Endothelial cell of umbilical vein (primary cell): ENCODE measurements around the gene FBLN2. TPM values are rescaled to one million over a fixed set of nuclear protein-coding genes. Genes with fewer than 3 reads are reported as not detected.

Experiments
- BruUV-seq: library from RNA; stranded (reverse); fragments of 400-500 nt; replicated peaks from 2 replicates; lab custom pipeline; 2021; lab: Mats Ljungman, UMichigan
- CTCF ChIA-PET: fragments of 300-600, 350-600 bp; sonication (Branson Sonifier 250); formaldehyde crosslinking; loops from one replicate; lab custom pipeline; 2021; ENCODE audit warnings: antibody characterized with exemption, inconsistent platforms; lab: Charles Lee
- POLR2A ChIA-PET: fragments of 300-600, 350-600 bp; sonication (Branson Sonifier 250); formaldehyde crosslinking; loops from one replicate; lab custom pipeline; 2021; ENCODE audit warnings: antibody characterized with exemption, inconsistent platforms; lab: Charles Lee
- DNase-seq: peaks from one replicate; pipeline ENCODE4 v3.0.0-alpha.2; 2011; ENCODE audit warnings: low read depth, low spot score
- FAIRE-seq: peaks from 2 replicates; lab custom pipeline; 2011; peaks lifted over from hg19 to GRCh38; lab: Jason Lieb, UNC
- H2AFZ ChIP-seq: 2 replicates; pipeline ENCODE4 v1.6.0; 2012; ENCODE audit warnings: low read depth, low read length, control low read depth, inconsistent platforms
- H3K27ac ChIP-seq: 2 replicates; pipeline ENCODE4 v1.5.1; 2011; ENCODE audit warnings: low read depth, mild to moderate bottlenecking, control low read depth, low read length, moderate library complexity; ENCODE audit not compliant: insufficient read depth
- H3K27me3 ChIP-seq, 2 experiments: 2 replicates each; pipeline versions ENCODE4 v1.6.0 to v1.6.1; 2011; ENCODE audit warnings: low read length in 2 of 2, mixed read lengths in 1 of 2; ENCODE audit not compliant: control insufficient read depth in 2 of 2, insufficient read depth in 2 of 2
- H3K36me3 ChIP-seq, 2 experiments: 2 replicates in 1 of 2; 3 replicates in 1 of 2; pipeline ENCODE4 v1.5.1; 2011; ENCODE audit warnings: low read length in 2 of 2, mild to moderate bottlenecking in 1 of 2, moderate library complexity in 1 of 2; ENCODE audit not compliant: control insufficient read depth in 2 of 2, insufficient read depth in 2 of 2; ENCODE audit errors: extremely low read depth in 1 of 2
- H3K4me1 ChIP-seq: 3 replicates; pipeline ENCODE4 v1.5.1; 2011; ENCODE audit warnings: mild to moderate bottlenecking, low read length; ENCODE audit not compliant: control insufficient read depth, insufficient read depth; ENCODE audit errors: extremely low read depth
- H3K4me2 ChIP-seq: 2 replicates; pipeline ENCODE4 v1.6.1; 2011; ENCODE audit warnings: low read length, control low read depth, mixed read lengths; ENCODE audit not compliant: insufficient read depth
- H3K4me3 ChIP-seq, 3 experiments: fragments of 200-600 bp in 1 of 3; sonication (generic), shearing (Covaris generic) in 1 of 3; replicated peaks in 1 of 3; 2 replicates each; pipeline ENCODE4 v1.5.1; 2011 to 2016; ENCODE audit warnings: control low read depth in 3 of 3, low read length in 3 of 3, mild to moderate bottlenecking in 2 of 3, inconsistent platforms in 1 of 3, low read depth in 1 of 3, moderate library complexity in 1 of 3; ENCODE audit not compliant: insufficient read depth in 1 of 3
- H3K79me2 ChIP-seq: 2 replicates; pipeline ENCODE4 v1.6.0; 2012; ENCODE audit warnings: low read length, inconsistent platforms; ENCODE audit not compliant: control insufficient read depth, insufficient read depth
- H3K9ac ChIP-seq: replicated peaks from 2 replicates; pipeline ENCODE3; 2011; ENCODE audit warnings: low read length, control low read depth; ENCODE audit not compliant: insufficient read depth; ENCODE audit errors: extremely low read depth
- H3K9me1 ChIP-seq: replicated peaks from 3 replicates; pipeline ENCODE4 v1.6.0; 2011; ENCODE audit warnings: mild to moderate bottlenecking, low read length; ENCODE audit not compliant: control insufficient read depth, insufficient read depth; ENCODE audit errors: extremely low read depth
- H3K9me3 ChIP-seq: replicated peaks from 2 replicates; pipeline ENCODE4 v1.5.1; 2012; ENCODE audit warnings: low read length, inconsistent platforms; ENCODE audit not compliant: control insufficient read depth, insufficient read depth
- H4K20me1 ChIP-seq: replicated peaks from 2 replicates; pipeline ENCODE3; 2011; ENCODE audit warnings: mild to moderate bottlenecking, low read length; ENCODE audit not compliant: control insufficient read depth, insufficient read depth; ENCODE audit errors: extremely low read depth
- EZH2 ChIP-seq: IDR thresholded peaks from 2 replicates; pipeline ENCODE4 v1.6.1; 2012; ENCODE audit warnings: borderline replicate concordance, low read depth, mild to moderate bottlenecking, moderate library complexity, low read length, inconsistent platforms; ENCODE audit not compliant: severe bottlenecking
- FOS ChIP-seq: IDR thresholded peaks from 2 replicates; pipeline ENCODE4 v1.6.1; 2011; ENCODE audit warnings: mild to moderate bottlenecking, low read length, moderate library complexity, borderline replicate concordance; ENCODE audit not compliant: insufficient read depth
- GATA2 ChIP-seq: IDR thresholded peaks from 2 replicates; pipeline ENCODE4 v1.7.0; 2011; ENCODE audit warnings: low read depth, mild to moderate bottlenecking, moderate library complexity, mixed read lengths, low read length; ENCODE audit not compliant: insufficient read length, insufficient read depth
- JUN ChIP-seq: IDR thresholded peaks from 2 replicates; pipeline ENCODE4 v1.6.1; 2011; ENCODE audit warnings: borderline replicate concordance, low read depth; ENCODE audit not compliant: insufficient read length, insufficient read depth
- MAX ChIP-seq: IDR thresholded peaks from 2 replicates; pipeline ENCODE4 v1.6.1; 2011; ENCODE audit not compliant: insufficient read depth, insufficient read length
- MYC ChIP-seq: IDR thresholded peaks from one replicate; pipeline ENCODE4 v1.6.1; 2011; ENCODE audit warnings: mild to moderate bottlenecking, low read depth, low read length
- POLR2A ChIP-seq: IDR thresholded peaks from 2 replicates; pipeline ENCODE4 v1.6.1; 2012; ENCODE audit warnings: low read depth, mild to moderate bottlenecking, control low read depth, low read length
- POLR2AphosphoS5 ChIP-seq: IDR thresholded peaks from 2 replicates; pipeline ENCODE4 v1.6.1; 2012; ENCODE audit warnings: low read depth, mild to moderate bottlenecking, control low read depth, low read length, moderate library complexity; ENCODE audit not compliant: insufficient read depth
- dilution Hi-C: fragments of 300-500 bp; cut with MboI; formaldehyde crosslinking; loops from one replicate; pipeline ENCODE4 v1.15.0; 2019; ENCODE audit warnings: low sequenced_read_pairs; ENCODE audit not compliant: extremely low pct_ligation_motif_present
- intact Hi-C: fragments of 100-400 bp; cut with micrococcal nuclease; formaldehyde crosslinking; loops from one replicate; pipeline ENCODE4 v1.10.0; 2022
- polyA plus RNA-seq, 4 experiments: library from polyadenylated mRNA; depleted of rRNA in 3 of 4; stranded (reverse) in 3 of 4; unstranded in 1 of 4; fragments of >200 nt; gene quantifications; 2 replicates each; pipeline versions ENCODE4 v1.2.1 to v1.2.3, GENCODE V29; 2011 to 2012; ENCODE audit warnings: missing spikeins in 1 of 4
- total RNA-seq: library from RNA; stranded (reverse); gene quantifications from 2 replicates; pipeline ENCODE4 v1.2.3, GENCODE V29; 2021
- TF ChIP-seq, protein P1 (sequence below), 2 donors: IDR thresholded peaks; 1 replicate in 1 of 2; 2 replicates in 1 of 2; pipeline ENCODE4 v1.5.1; 2011; ENCODE audit warnings: low read length in 2 of 2, mild to moderate bottlenecking in 2 of 2, moderate library complexity in 2 of 2, control low read depth in 1 of 2, inconsistent platforms in 1 of 2, low read depth in 1 of 2; ENCODE audit not compliant: insufficient read depth in 1 of 2; ENCODE audit errors: extremely low read depth in 1 of 2

FBLN2 gene
- total and polyA plus RNA-seq, 2 donors (not counting 3 experiments of a cell fraction or from before 2014, with no cell fraction given), result 1.4 to 1.9 TPM

GRCh38 chr3:13666781-13667709 is 118.1 kb downstream of the FBLN2 start:
- CTCF ChIA-PET, result no interaction called here
- Histone ChIP-seq H3K9me1 (no peaks in the 10 kb centered on the region), H3K9ac (no peak overlapping the region), H2AFZ (no peak overlapping the region), H3K4me2 (no peak overlapping the region), H3K79me2 (no peaks in the 10 kb centered on the region), H3K27me3 (no peaks in the 10 kb centered on the region), H3K4me1 (no peaks in the 10 kb centered on the region), H4K20me1 (no peaks in the 10 kb centered on the region), H3K9me3 (no peaks in the 10 kb centered on the region), H3K27ac (no peak overlapping the region), H3K4me3 (no peak overlapping the region), H3K36me3 (no peaks in the 10 kb centered on the region)
- POLR2A ChIA-PET, result no interaction called here
- DNase-seq, result no peak
- intact Hi-C loops (no loop called here), dilution Hi-C loops (no loop called here)
- TF ChIP-seq FOS, result no peak
- TF ChIP-seq EZH2, result no peak
- BruUV-seq, result no TSS peak
- FAIRE-seq, result no peak

- CTCF ChIA-PET, result no interaction called here
- H3K27me3 ChIP-seq, result no peaks in the 10 kb centered on the region
- BruUV-seq, result no TSS peak
- no peak overlapping the region for H3K4me2 ChIP-seq
- H4K20me1 ChIP-seq, result no peaks in the 10 kb centered on the region
- no peaks in the 10 kb centered on the region for H3K4me1 ChIP-seq
- no peak overlapping the region for H3K4me3 ChIP-seq
- no peak overlapping the region for H3K9ac ChIP-seq
- no peak overlapping the region for H3K27ac ChIP-seq
- FAIRE-seq, result no peak
- no peaks in the 10 kb centered on the region for H3K9me1 ChIP-seq
- dilution Hi-C loops (no loop called here), intact Hi-C loops (no loop called here)
- no peaks in the 10 kb centered on the region for H3K79me2 ChIP-seq
- no peaks in the 10 kb centered on the region for H3K36me3 ChIP-seq
- POLR2A ChIA-PET, result no interaction called here
- DNase-seq, result no peak
- no peaks in the 10 kb centered on the region for H3K9me3 ChIP-seq
- TF ChIP-seq POLR2A (no peak), MYC (no peak), POLR2AphosphoS5 (no peak), JUN (no peak), MAX (no peak), EZH2 (no peak), GATA2 (no peak), FOS (no peak)
- TF ChIP-seq, protein P1, sequence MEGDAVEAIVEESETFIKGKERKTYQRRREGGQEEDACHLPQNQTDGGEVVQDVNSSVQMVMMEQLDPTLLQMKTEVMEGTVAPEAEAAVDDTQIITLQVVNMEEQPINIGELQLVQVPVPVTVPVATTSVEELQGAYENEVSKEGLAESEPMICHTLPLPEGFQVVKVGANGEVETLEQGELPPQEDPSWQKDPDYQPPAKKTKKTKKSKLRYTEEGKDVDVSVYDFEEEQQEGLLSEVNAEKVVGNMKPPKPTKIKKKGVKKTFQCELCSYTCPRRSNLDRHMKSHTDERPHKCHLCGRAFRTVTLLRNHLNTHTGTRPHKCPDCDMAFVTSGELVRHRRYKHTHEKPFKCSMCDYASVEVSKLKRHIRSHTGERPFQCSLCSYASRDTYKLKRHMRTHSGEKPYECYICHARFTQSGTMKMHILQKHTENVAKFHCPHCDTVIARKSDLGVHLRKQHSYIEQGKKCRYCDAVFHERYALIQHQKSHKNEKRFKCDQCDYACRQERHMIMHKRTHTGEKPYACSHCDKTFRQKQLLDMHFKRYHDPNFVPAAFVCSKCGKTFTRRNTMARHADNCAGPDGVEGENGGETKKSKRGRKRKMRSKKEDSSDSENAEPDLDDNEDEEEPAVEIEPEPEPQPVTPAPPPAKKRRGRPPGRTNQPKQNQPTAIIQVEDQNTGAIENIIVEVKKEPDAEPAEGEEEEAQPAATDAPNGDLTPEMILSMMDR (IDR thresholded peaks at IDR 0.05; ENCODE audit: extremely low read depth in 1 of 2, insufficient read depth in 1 of 2, low read depth in 1 of 2, low read length in 2 of 2), result no peak
- H2AFZ ChIP-seq, result no peak overlapping the region
Observed at GRCh38 chr3:13668136-13668535, 119.2 kb downstream of the FBLN2 start.
